GM18511 (cell line): ENCODE results near the gene FAIM2.
"Not testable (repeated sequence)": the region's sequence is repeated elsewhere in the genome, so short reads cannot be mapped to it uniquely, and the experiment has no call there.

ENCODE experiments used
- ATAC-seq: cut with Tn5 transposase; IDR thresholded peaks from one replicate; pipeline ENCODE4 v1.9.1; 2021; ENCODE audit warnings: mild to moderate bottlenecking, moderate library complexity; ENCODE audit not compliant: unreplicated experiment

FAIM2 gene

DNA sequence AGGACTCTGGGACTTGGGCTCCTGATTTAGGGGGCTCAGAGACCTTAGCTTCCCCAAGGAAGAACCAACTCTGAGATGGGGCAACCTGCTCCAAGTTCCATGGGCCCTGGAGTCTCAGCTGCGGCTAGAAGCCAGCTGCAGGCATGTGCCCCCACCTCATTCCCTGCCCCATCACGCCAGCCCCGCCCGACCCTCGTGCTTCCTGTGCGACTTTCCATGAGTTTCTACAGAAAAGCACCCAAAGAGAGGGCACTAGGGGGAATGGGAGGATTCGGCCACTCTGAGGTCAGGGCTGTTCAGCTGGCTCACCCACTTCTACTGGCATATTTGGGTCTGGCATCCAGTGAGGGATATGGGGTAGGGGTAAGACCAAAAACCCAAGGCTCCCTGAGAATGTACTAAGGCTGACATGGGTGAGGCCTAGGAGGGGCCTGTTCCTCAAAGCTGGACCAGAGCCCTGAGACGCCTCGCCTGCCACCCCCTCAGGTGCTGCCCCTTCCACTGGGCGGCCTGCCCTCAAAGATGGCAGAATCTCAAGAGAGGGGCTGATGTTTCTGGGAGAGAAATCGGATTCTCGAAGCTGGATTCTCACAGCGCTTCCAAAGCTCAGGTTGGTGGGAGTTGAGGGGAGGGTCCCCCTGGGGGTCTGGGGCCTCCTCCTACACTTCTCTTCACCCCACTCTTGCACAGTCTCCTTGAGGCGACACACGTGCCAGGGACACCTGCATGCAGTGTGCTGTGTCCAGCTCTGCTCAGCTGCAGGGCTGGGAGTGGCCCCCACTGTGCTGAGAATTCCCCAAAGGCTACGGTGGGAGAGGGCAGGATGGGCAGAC lies 22.1 kb downstream of the FAIM2 start:
- no peak for ATAC-seq

- no peak for ATAC-seq
Observed at GRCh38 chr12:49880756-49881414, 22.8 kb downstream of the FAIM2 start.

GRCh38 chr12:49879065-49879464 lies 24.6 kb downstream of the FAIM2 start:
- ATAC-seq, result not testable (repeated sequence)

GRCh38 chr12:49878021-49878420 lies 25.7 kb downstream of the FAIM2 start:
- no peak for ATAC-seq

- no peak for ATAC-seq
Observed at GRCh38 chr12:49877066-49877465, 26.6 kb downstream of the FAIM2 start.

DNA sequence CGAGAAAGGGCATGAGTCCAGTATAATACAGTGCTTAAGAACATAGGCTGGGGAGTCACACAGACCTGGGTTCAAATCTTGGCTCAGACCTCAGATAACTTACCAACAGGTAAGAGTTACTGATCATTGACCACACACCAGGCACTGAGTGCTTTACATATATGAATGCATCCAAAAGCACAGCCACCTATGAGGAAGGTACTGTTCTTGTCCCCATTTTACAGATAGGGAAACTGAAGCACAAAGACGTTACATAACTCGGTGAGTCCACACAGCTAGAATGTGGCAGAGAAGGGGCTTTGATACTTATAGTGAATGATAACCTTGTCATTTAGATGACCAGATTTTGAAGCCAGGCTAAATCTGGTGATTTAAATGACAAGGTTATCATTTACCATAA lies 27.6 kb downstream of the FAIM2 start:
- ATAC-seq, result no peak

- no peak for ATAC-seq
Observed at GRCh38 chr12:49875115-49875720, 28.5 kb downstream of the FAIM2 start.

DNA sequence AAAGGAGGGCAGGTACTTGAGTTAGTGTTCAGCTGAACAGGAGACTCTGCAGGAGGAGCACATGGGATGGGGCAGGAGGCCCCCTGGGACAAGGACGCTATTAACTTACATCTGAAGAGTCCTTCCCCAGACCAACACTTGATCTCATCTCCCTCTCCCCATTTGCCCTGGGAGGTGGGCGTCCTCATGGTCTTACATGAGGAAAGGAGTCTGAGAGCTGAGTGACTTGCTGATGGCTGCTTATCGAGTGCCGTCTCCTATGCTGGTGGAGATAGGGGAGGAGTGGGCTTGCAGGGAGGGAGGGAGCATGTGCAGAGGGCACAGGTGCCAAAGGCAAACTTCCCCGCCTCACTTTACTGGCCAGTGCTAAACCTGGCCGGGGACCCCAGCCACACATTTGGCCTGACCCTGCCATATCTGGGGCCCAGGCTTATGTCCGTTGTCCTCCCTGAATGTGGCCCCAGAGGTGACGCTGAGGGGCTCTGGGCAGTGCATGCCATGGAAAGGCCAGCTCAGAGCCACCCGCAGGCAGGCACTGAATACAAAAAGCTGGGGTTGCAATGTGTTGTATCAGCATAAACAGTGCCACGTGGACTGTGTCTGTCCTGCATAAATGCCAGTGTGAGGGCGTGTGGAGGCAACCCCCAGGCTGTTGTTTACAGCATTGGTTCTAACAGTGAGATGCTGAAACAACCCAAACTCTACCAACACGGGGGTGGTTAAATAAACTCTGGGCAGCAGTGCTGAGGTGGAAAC lies 29.4 kb downstream of the FAIM2 start:
- no peak for ATAC-seq

GRCh38 chr12:49873361-49873934 lies 30.3 kb downstream of the FAIM2 start:
- ATAC-seq, result no peak

DNA sequence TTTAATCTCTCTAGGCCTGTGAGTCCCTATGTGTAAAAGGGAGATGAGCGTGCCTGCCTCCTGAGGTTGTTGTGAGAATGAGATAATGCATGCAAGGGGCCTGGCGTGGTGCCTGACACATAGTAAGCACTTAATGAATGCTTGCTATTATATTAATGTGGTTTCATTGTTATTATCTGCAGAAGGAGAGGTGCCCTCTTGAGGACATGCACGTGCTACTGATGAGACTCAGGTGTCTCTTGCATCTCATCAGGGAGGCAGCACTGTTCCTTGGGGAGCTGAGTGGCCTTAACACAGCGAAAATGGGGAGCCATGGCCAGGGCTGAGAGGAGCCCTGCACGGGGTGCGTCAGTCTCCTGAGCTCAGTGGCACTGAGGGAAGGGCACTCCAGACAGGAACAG lies 30.9 kb downstream of the FAIM2 start:
- ATAC-seq, result no peak

DNA sequence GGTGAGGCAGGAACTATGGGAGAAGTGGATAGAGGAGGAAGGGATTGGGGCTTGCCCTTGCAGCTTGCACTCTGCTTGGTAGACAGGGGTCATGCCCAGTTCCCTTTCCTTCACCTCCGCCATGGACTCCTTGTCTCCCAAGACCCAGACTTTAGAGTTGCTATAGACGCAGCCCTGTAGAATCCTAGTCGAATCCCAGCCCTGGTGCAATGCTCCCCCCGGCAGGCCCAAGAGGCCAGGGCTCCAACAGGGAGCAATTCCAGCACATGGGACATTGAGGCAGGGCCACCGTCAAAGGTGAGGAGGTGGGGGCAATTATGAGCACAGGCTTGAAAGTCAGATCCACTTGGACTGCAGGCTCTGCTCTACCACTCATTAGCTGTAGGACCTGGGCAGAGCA lies 31.3 kb downstream of the FAIM2 start:
- ATAC-seq, result no peak

DNA sequence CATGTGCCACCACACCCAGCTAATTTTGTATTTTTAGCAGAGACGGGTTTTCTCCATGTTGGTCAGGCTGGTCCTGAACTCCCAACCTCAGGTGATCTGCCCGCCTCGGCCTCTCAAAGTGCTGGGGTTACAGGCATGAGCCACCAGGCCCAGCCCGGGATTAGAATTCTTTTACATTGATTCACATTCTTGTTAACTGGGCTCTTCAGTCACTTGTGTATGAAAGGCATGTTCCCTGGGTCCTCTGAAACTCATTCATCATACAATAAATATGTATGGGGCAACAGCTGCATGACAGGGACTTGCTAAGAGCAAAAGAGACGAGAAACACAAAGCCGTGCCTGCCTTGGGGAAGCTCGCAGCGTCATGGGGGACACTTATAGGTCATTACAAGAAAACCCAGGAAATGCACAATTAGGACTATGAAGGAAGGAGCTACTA lies 31.9 kb downstream of the FAIM2 start:
- not testable (repeated sequence) for ATAC-seq

GRCh38 chr12:49871263-49871561 lies 32.5 kb downstream of the FAIM2 start:
- no peak for ATAC-seq

- no peak for ATAC-seq
Observed at GRCh38 chr12:49870501-49871262, 33.0 kb downstream of the FAIM2 start.

DNA sequence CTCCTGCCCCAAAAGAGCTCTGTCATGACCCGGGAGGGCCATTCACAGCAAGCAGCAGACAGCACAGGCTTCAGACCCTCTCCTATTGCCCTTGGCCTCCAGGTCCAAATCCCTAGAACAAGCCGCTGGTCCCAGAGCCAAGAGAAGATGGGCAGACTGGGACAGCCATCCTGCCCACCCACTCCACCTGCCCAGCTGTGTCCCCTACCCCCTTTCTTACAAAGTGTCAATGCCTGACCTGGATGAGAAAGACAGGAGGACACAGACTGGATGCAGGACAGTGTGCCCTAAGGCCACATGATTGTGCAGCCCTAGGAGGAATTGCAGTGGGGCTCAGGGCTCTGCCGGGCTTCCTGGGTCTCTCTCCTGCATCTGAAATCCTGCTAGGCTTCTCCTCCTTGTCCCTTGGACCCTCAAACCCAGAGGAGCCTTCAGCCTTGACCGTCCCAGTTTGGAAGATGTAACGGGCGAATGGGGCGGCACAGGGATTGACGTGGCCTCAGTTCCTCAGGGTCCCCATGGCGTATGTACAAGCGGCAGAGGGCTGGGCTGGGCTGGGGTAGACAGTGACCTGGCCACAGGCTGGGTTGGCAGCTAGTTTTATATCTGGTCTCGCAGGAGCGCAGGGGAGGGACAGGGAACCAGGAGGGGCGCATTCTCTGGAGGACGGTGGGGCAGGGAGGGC lies 33.7 kb downstream of the FAIM2 start:
- ATAC-seq, result no peak

- no peak for ATAC-seq
Observed at GRCh38 chr12:49868952-49869815, 34.5 kb downstream of the FAIM2 start.

- ATAC-seq, result no peak
Observed at GRCh38 chr12:49868449-49868848, 35.3 kb downstream of the FAIM2 start.

DNA sequence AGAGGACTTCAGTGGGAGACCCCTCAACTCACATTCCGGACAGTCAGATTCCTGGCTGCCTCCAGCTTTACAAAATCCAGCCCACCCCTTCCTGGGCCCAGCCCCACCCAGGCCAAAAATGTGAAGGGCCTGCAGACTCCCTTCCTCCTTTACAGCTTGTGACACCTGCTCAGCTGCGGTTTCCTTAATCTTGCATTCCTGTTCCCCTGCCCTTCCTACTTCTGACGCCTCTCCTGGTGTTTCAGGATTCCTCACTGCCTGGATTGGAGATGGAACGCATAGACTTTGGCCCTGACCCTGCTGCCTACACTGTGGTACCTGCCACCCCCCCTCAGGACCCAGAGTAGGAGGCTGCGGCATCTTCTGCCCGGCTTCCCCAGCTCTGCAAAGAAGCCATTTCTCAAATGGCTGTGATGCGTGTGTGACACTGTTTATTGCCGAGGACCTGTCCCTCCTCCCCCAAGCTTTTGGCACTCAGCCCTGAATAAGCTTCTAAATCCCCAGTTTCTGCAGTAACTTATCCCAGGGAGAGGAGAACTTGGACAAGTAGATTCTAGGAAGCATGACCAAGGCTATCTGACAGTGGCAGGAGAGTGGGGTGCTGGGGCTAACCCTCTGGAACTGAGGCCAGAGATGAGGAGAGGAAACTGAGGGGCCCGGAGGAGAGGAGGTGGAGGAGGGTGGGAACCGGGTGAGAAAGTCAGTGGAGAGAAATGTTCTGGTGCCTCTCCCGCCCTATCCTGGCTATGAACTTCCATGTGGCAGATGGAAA lies 35.9 kb downstream of the FAIM2 start:
- no peak for ATAC-seq
